Measurements from ENCODE around the gene ANO9. TPM values are rescaled to one million over a fixed set of nuclear protein-coding genes. Genes with fewer than 3 reads are reported as not detected.

The ANO9 gene
- total RNA-seq, 3 donors from 2014 or later, result 0.32 to 14.2 (median 9.8) TPM

DNA sequence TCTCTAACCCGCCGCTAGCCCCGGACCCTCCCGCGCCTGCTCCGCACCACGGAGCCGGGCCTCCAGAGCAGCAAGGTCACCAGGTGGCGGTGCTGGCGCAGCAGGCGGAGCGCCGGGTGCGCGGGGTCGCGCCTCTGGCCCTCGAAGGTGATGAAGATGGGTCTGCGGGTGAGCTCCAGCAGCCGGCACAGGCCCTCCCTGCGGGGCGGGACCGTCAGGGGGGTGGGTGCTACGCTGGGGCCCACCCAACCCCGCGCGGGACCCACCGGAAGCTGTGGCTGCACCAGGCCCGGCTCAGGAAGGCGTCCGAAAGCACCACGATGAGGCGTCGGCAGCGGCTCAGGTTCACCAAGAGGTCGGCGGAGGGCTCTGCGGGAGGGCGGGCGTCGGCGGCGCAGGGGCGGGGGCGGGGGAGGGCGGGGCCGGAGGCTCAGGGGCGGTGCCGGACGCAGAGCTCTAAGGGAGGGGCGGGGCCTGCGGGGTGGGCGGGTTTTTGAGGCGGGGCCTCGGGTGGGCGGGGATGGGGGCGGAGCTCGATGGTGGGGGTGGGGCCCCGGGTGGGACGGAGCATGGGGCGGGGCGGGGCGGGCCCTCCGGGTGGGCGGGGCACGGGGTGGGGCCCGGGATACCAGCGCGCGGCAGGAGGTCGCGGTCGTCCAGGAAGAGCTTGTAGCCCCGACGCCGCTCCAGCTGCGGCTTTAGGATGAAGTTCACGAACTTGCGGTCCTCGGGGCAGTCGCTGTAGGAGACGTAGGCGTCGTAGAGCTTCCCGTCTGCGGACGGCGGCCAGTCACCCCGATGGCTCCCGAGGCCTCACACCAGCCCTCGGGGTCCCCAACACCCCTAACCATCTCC is 34.8 kb downstream of the ANO9 start:
- intact Hi-C loops (cut with DNase I; ENCODE audit: low total_unique reads), result no loop called here
- no peak for TF ChIP-seq POLR2A (IDR thresholded peaks at IDR 0.05)
- peak in 1 of 3 donors; percentile 32 for TF ChIP-seq POLR2AphosphoS5 (IDR thresholded peaks at IDR 0.05)
- TF ChIP-seq, protein P1, sequence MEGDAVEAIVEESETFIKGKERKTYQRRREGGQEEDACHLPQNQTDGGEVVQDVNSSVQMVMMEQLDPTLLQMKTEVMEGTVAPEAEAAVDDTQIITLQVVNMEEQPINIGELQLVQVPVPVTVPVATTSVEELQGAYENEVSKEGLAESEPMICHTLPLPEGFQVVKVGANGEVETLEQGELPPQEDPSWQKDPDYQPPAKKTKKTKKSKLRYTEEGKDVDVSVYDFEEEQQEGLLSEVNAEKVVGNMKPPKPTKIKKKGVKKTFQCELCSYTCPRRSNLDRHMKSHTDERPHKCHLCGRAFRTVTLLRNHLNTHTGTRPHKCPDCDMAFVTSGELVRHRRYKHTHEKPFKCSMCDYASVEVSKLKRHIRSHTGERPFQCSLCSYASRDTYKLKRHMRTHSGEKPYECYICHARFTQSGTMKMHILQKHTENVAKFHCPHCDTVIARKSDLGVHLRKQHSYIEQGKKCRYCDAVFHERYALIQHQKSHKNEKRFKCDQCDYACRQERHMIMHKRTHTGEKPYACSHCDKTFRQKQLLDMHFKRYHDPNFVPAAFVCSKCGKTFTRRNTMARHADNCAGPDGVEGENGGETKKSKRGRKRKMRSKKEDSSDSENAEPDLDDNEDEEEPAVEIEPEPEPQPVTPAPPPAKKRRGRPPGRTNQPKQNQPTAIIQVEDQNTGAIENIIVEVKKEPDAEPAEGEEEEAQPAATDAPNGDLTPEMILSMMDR (IDR thresholded peaks at IDR 0.05), result peak in 1 of 3 donors; percentile 9
- Histone ChIP-seq H3K4me1 (peaks cover 0 to 6% of the 10 kb centered on the region in 2 donors), H3K27me3 (no peaks in the 10 kb centered on the region), H3K27ac (peak overlapping the region; percentile 45 to 68), H3K36me3 (no peaks in the 10 kb centered on the region), H3K4me3 (peak overlapping the region; percentile 51 to 76 (median 51)), H3K9me3 (no peaks in the 10 kb centered on the region)
- peak in 1 of 2 donors; percentile 64 for DNase-seq (ENCODE audit: low spot score in 2 of 2)

DNA sequence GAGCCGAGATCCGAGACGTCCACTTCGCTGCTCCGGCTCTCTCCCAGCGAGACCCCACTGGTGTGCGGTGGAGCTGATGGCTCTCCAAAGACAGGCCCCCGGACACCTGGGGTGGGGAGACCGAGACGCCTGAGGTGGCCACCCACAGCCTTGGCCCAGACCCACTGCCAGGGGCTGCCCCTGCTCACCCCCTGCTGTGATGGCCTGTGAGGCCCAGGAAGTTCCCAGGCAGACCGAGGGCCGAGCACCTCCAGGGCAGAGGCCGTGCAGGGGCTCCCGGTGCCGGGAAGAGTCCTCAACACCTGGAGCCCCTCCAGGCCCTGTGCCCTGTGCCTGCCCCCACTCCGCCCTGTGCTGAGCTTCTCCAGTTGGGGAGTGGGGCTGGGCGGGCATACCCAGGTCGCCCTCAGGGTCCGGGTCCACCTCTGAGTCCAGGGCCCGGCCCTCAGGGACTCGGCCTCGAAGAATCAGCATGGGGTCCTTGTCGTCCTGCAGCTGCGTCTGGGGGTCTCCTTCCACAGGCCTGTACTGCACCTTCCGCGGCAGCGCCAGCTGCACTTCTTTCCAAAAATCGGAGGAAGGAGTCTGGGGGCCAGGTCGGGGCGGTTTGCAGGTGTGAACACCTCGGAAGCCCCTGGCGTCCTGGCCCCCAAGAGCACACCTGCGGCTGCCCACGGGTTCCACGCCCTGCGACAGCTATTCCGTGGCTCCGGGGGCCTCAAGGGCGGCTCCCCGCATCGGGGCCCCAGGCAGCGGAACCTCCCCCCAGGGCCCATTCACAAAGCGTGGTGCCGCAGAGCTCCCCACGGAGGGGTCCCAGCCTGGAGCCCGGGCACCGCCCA is 35.6 kb downstream of the ANO9 start:
- H3K9me3 ChIP-seq, result no peaks in the 10 kb centered on the region
- no peaks in the 10 kb centered on the region for H3K27me3 ChIP-seq
- TF ChIP-seq, protein P1 (IDR thresholded peaks at IDR 0.05), result no peak
- no peak for TF ChIP-seq POLR2AphosphoS5 (IDR thresholded peaks at IDR 0.05)
- TF ChIP-seq POLR2A (IDR thresholded peaks at IDR 0.05), result no peak
- no peaks in the 10 kb centered on the region for H3K36me3 ChIP-seq
- peak overlapping the region; percentile 45 to 68 for H3K27ac ChIP-seq
- intact Hi-C loops (cut with DNase I; ENCODE audit: low total_unique reads), result no loop called here
- DNase-seq (ENCODE audit: low spot score in 2 of 2), result no peak
- peaks cover 0 to 6% of the 10 kb centered on the region in 2 donors for H3K4me1 ChIP-seq
- H3K4me3 ChIP-seq, result peak overlapping the region; percentile 51 to 76 (median 51)

DNA sequence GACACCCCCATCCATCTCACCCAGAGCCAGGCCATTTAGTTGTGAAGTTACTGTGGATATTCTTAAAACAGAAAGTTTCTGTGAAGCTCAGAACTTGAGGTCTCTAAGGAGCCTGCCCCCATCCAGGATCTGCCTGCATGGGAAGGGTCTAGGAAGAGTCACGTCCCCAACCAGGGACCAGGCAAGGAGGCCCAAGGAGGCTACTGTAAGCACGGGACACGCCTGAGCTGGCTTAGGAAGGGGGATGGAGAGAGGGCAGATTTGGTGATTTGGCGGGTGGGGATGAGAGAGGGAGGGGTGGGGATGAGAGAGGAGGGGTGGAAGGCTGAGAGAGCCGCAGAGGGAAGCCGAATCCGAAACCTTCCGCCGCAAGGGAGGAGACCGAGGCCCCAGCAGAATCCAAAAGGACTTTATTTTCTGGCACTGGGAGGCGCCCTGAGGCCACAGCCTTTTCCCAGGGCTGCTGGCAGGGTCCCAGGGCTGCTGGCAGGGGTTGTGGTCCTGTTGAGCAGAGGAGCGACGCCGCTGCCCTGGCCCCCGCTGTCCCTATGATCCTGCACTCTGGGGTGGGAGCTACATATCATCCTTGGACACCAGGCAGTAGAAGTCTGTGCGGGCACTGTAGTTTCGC is 36.4 kb downstream of the ANO9 start:
- no peak overlapping the region for H3K27ac ChIP-seq
- peaks cover 0 to 6% of the 10 kb centered on the region in 2 donors for H3K4me1 ChIP-seq
- DNase-seq (ENCODE audit: low spot score in 2 of 2), result no peak
- intact Hi-C loops (cut with DNase I; ENCODE audit: low total_unique reads), result no loop called here
- peak overlapping the region in 1 of 3 donors; percentile 76 for H3K4me3 ChIP-seq
- TF ChIP-seq POLR2A (IDR thresholded peaks at IDR 0.05) (no peak), POLR2AphosphoS5 (IDR thresholded peaks at IDR 0.05) (no peak)
- TF ChIP-seq, protein P1 (IDR thresholded peaks at IDR 0.05), result no peak
- H3K9me3 ChIP-seq, result no peaks in the 10 kb centered on the region
- no peaks in the 10 kb centered on the region for H3K27me3 ChIP-seq
- H3K36me3 ChIP-seq, result no peaks in the 10 kb centered on the region

DNA sequence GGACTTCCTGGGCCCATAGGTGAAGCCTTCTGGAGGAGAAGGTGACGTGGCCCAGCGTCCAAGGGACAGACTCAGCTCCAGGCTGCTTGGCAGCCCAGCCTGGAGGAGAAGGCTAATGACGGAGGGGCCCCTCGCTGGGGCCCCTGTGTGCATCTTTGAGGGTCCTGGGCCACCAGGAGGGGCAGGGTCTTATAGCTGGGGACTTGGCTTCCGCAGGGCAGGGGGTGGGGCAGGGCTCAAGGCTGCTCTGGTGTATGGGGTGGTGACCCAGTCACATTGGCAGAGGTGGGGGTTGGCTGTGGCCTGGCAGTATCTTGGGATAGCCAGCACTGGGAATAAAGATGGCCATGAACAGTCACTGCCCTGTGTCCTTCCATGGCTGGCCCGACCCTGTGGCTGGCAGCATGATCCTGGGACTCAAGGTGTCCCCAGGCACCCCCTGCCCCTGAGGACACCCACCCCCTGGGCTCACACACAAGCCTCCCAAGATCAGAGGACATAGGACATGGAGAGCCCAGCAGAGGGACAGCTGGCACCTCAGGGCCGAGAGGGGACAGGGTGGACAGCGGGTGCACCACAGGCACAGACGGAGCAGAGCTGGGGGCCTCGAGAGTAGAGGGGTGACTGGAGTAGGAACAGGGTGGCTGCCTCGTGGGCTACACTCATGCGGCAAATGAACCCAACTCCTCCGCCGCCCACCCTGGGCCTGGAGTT is 37.1 kb downstream of the ANO9 start:
- Histone ChIP-seq H3K4me3 (no peak overlapping the region), H3K9me3 (no peaks in the 10 kb centered on the region), H3K36me3 (no peaks in the 10 kb centered on the region), H3K27me3 (peaks cover 3 to 4% of the 10 kb centered on the region in 2 donors), H3K27ac (no peak overlapping the region), H3K4me1 (peaks cover 0 to 6% of the 10 kb centered on the region in 2 donors)
- no peak for DNase-seq (ENCODE audit: low spot score in 2 of 2)
- TF ChIP-seq, protein P1 (IDR thresholded peaks at IDR 0.05), result no peak
- no peak for TF ChIP-seq POLR2A (IDR thresholded peaks at IDR 0.05)
- no peak for TF ChIP-seq POLR2AphosphoS5 (IDR thresholded peaks at IDR 0.05)
- intact Hi-C loops (cut with DNase I; ENCODE audit: low total_unique reads), result no loop called here

Data from breast epithelium (tissue), 4 donors.